ENCODE measurements around the gene SNAPC4. TPM values are rescaled to one million over a fixed set of nuclear protein-coding genes. Genes with fewer than 3 reads are reported as not detected.

Gene SNAPC4
- total RNA-seq, 1 experiment from 2014 or later, result 24.8 TPM

GRCh38 chr9:136381966-136382513 lies 17.9 kb downstream of the SNAPC4 start:
- ChIA-PET CTCF (no interaction called here), POLR2A (ENCODE audit: low non-redundant PET) (no interaction called here)
- intact Hi-C loops (cut with micrococcal nuclease; ENCODE audit: unreplicated experiment), result no loop called here
- H3K36me3 ChIP-seq (ENCODE audit: insufficient read depth, low read length, poor library complexity, severe bottlenecking), result peaks cover 61% of the 10 kb centered on the region
- H3K9me3 ChIP-seq (ENCODE audit: low read depth, low read length, poor library complexity, severe bottlenecking), result no peaks in the 10 kb centered on the region
- no peaks in the 10 kb centered on the region for H3K27me3 ChIP-seq (replicated peaks; ENCODE audit: insufficient read depth, low read depth, low read length, poor library complexity)
- H3K27ac ChIP-seq (ENCODE audit: low read depth, low read length, poor library complexity, severe bottlenecking), result no peak overlapping the region
- BruUV-seq (replicated peaks), result no TSS peak
- DNase-seq (ENCODE audit: low spot score), result no peak
- TF ChIP-seq EZH2 (IDR thresholded peaks at IDR 0.05; ENCODE audit: borderline replicate concordance, low read depth, low read length, poor library complexity, severe bottlenecking) (no peak), CTCF (conservative IDR thresholded peaks at IDR 0.05; ENCODE audit: low read depth, low read length) (no peak)
- no peaks in the 10 kb centered on the region for H3K4me1 ChIP-seq (ENCODE audit: insufficient read depth, low read length, poor library complexity, severe bottlenecking)
- no peak overlapping the region for H3K4me3 ChIP-seq (ENCODE audit: low read depth, low read length, poor library complexity, severe bottlenecking)

DNA sequence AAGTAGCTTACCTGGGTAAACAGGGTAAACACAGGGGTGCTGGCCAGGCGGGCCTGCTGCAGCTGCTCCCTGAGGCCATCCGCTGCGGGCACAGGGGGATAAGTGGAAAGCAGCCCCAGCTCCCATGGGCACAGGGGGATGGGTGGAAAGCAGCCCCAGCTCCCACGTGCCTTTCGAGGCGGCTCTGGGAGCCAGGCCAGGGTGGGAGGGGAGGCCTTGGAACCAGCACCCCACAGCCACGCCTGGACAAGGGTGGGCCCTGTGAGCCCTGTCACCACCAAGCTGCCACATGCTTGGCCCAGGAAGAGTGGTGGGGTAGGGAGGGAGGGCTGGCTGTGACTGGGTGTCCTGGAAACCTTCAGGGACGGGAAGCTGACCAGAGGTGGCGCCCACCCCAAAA lies 18.7 kb downstream of the SNAPC4 start:
- no peaks in the 10 kb centered on the region for H3K9me3 ChIP-seq (ENCODE audit: low read depth, low read length, poor library complexity, severe bottlenecking)
- no peak for DNase-seq (ENCODE audit: low spot score)
- ChIA-PET POLR2A (ENCODE audit: low non-redundant PET) (no interaction called here), CTCF (no interaction called here)
- H3K27ac ChIP-seq (ENCODE audit: low read depth, low read length, poor library complexity, severe bottlenecking), result no peak overlapping the region
- no peaks in the 10 kb centered on the region for H3K27me3 ChIP-seq (replicated peaks; ENCODE audit: insufficient read depth, low read depth, low read length, poor library complexity)
- H3K36me3 ChIP-seq (ENCODE audit: insufficient read depth, low read length, poor library complexity, severe bottlenecking), result peaks cover 56% of the 10 kb centered on the region
- H3K4me3 ChIP-seq (ENCODE audit: low read depth, low read length, poor library complexity, severe bottlenecking), result no peak overlapping the region
- intact Hi-C loops (cut with micrococcal nuclease; ENCODE audit: unreplicated experiment), result no loop called here
- TF ChIP-seq EZH2 (IDR thresholded peaks at IDR 0.05; ENCODE audit: borderline replicate concordance, low read depth, low read length, poor library complexity, severe bottlenecking) (no peak), CTCF (conservative IDR thresholded peaks at IDR 0.05; ENCODE audit: low read depth, low read length) (no peak)
- no peaks in the 10 kb centered on the region for H3K4me1 ChIP-seq (ENCODE audit: insufficient read depth, low read length, poor library complexity, severe bottlenecking)
- no TSS peak for BruUV-seq (replicated peaks)

- Histone ChIP-seq H3K27me3 (replicated peaks; ENCODE audit: insufficient read depth, low read depth, low read length, poor library complexity) (no peaks in the 10 kb centered on the region), H3K36me3 (ENCODE audit: insufficient read depth, low read length, poor library complexity, severe bottlenecking) (peaks cover 52% of the 10 kb centered on the region), H3K4me1 (ENCODE audit: insufficient read depth, low read length, poor library complexity, severe bottlenecking) (no peaks in the 10 kb centered on the region), H3K9me3 (ENCODE audit: low read depth, low read length, poor library complexity, severe bottlenecking) (no peaks in the 10 kb centered on the region), H3K27ac (ENCODE audit: low read depth, low read length, poor library complexity, severe bottlenecking) (no peak overlapping the region), H3K4me3 (ENCODE audit: low read depth, low read length, poor library complexity, severe bottlenecking) (no peak overlapping the region)
- intact Hi-C loops (cut with micrococcal nuclease; ENCODE audit: unreplicated experiment), result no loop called here
- ChIA-PET POLR2A (ENCODE audit: low non-redundant PET) (no interaction called here), CTCF (no interaction called here)
- no peak for DNase-seq (ENCODE audit: low spot score)
- TF ChIP-seq EZH2 (IDR thresholded peaks at IDR 0.05; ENCODE audit: borderline replicate concordance, low read depth, low read length, poor library complexity, severe bottlenecking) (no peak), CTCF (conservative IDR thresholded peaks at IDR 0.05; ENCODE audit: low read depth, low read length) (no peak)
- BruUV-seq (replicated peaks), result no TSS peak
Observed at GRCh38 chr9:136380381-136380780, 19.6 kb downstream of the SNAPC4 start.

Data from A673 (cell line).